Hippocampal formation (tissue), 2 donors: Measurements from ENCODE around the gene RAET1G.
"Not testable (repeated sequence)": the region's sequence is repeated elsewhere in the genome, so short reads cannot be mapped to it uniquely, and the experiment has no call there.

Source experiments
- DNase-seq, 2 donors: peaks; one replicate each; lab custom pipeline; 2025; lab: John Stamatoyannopoulos, UW

RAET1G gene

GRCh38 chr6:149913540-149914240 lies 9.2 kb downstream of the RAET1G start:
- DNase-seq = no peak

GRCh38 chr6:149913085-149913484 lies 9.8 kb downstream of the RAET1G start:
- DNase-seq = no peak

- DNase-seq = not testable (repeated sequence)
Measured at GRCh38 chr6:149912680-149913079, 10.2 kb downstream of the RAET1G start.

- DNase-seq = no peak
Measured at GRCh38 chr6:149910721-149911151, 12.2 kb downstream of the RAET1G start.

GRCh38 chr6:149909701-149910470 lies 13.0 kb downstream of the RAET1G start:
- DNase-seq = no peak

GRCh38 chr6:149908480-149908879 lies 14.4 kb downstream of the RAET1G start:
- DNase-seq = not testable (repeated sequence)

- DNase-seq = no peak
Measured at GRCh38 chr6:149907317-149907716, 15.6 kb downstream of the RAET1G start.

GRCh38 chr6:149906405-149906804 lies 16.5 kb downstream of the RAET1G start:
- no peak for DNase-seq

GRCh38 chr6:149905911-149906371 lies 17.0 kb downstream of the RAET1G start:
- DNase-seq = no peak

GRCh38 chr6:149905371-149905910 lies 17.5 kb downstream of the RAET1G start:
- DNase-seq = no peak

GRCh38 chr6:149904661-149905370 lies 18.1 kb downstream of the RAET1G start:
- DNase-seq = no peak

GRCh38 chr6:149903938-149904611 lies 18.8 kb downstream of the RAET1G start:
- DNase-seq = no peak

- no peak for DNase-seq
Measured at GRCh38 chr6:149901444-149902140, 21.3 kb downstream of the RAET1G start.

GRCh38 chr6:149900620-149901443 lies 22.1 kb downstream of the RAET1G start:
- DNase-seq = no peak

- DNase-seq = no peak
Measured at GRCh38 chr6:149899926-149900619, 22.8 kb downstream of the RAET1G start.

- DNase-seq = no peak
Measured at GRCh38 chr6:149899486-149899885, 23.4 kb downstream of the RAET1G start.

- no peak for DNase-seq
Measured at GRCh38 chr6:149898966-149899365, 24.0 kb downstream of the RAET1G start.

- no peak for DNase-seq
Measured at GRCh38 chr6:149897855-149898744, 24.8 kb downstream of the RAET1G start, which contains the start of gene RAET1E. Gene RAET1E, minus strand, starts transcription at chr6:149898113. Its CDS starts 7,212 bp downstream, at chr6:149890901.
